IMR-90 (cell line): Measurements from ENCODE around the gene MIR17HG.

Source experiments
- BHLHE40 ChIP-seq: fragments of 150-350 bp; IDR thresholded peaks from 2 replicates; pipeline ENCODE4 v1.6.1; 2016; ENCODE audit warnings: mild to moderate bottlenecking, low read depth, low read length
- CEBPB ChIP-seq: IDR thresholded peaks from 2 replicates; pipeline ENCODE4 v1.6.1; 2012; ENCODE audit warnings: low read depth, low read length, improper control_type of control experiment
- CHD1 ChIP-seq: IDR thresholded peaks from 2 replicates; pipeline ENCODE4 v1.6.1; 2012; ENCODE audit warnings: low read depth, low read length, improper control_type of control experiment
- CTCF ChIP-seq: conservative IDR thresholded peaks from 2 replicates; pipeline ENCODE4 v1.5.1; 2012; ENCODE audit warnings: mild to moderate bottlenecking, low read depth, low read length, improper control_type of control experiment
- FOS ChIP-seq: fragments of 150-350 bp; IDR thresholded peaks from 2 replicates; pipeline ENCODE4 v1.6.1; 2016; ENCODE audit warnings: low read depth, low read length
- MAZ ChIP-seq: IDR thresholded peaks from 2 replicates; pipeline ENCODE4 v1.6.1; 2012; ENCODE audit warnings: low read depth, mild to moderate bottlenecking, low read length, improper control_type of control experiment, moderate library complexity, borderline replicate concordance
- POLR2A ChIP-seq: IDR thresholded peaks from 2 replicates; pipeline ENCODE4 v1.6.1; 2012; ENCODE audit warnings: mild to moderate bottlenecking, low read depth, low read length
- RAD21 ChIP-seq: IDR thresholded peaks from 2 replicates; pipeline ENCODE4 v1.6.1; 2012; ENCODE audit warnings: low read length, improper control_type of control experiment
- RFX5 ChIP-seq: IDR thresholded peaks from 2 replicates; pipeline ENCODE4 v1.8.0; 2012; ENCODE audit warnings: low read depth, mild to moderate bottlenecking, low read length, moderate library complexity
- SMC3 ChIP-seq: fragments of 150-350 bp; IDR thresholded peaks from 2 replicates; pipeline ENCODE4 v1.6.1; 2016; ENCODE audit warnings: low read depth, mild to moderate bottlenecking, antibody characterized with exemption, low read length, moderate library complexity
- USF2 ChIP-seq: fragments of 150-350 bp; IDR thresholded peaks from 2 replicates; pipeline ENCODE4 v1.6.1; 2017; ENCODE audit warnings: mild to moderate bottlenecking, antibody characterized with exemption, low read length, low read depth
- TF ChIP-seq, protein P1 (sequence below): fragments of 150-350 bp; IDR thresholded peaks from 2 replicates; pipeline ENCODE4 v1.6.1; 2016; ENCODE audit warnings: low read depth, mild to moderate bottlenecking, low read length, moderate library complexity, borderline replicate concordance

DNA sequence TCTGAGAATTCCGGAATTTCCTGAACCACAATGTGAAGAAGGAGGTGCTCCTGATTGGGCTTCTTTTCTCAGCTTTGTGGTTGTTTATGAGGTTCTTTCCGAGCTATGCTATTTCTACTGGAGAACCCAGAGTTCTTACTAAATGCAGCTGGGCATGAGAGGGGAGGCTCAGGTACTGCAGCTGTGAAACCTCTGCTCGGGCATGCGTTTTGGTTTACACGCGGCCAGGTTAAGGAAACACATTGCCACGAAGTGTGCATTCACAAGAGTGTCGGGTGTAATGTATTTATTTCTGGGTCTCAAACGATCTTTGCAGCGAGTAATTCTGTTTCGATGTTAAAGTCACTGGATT is 661 bp upstream of the MIR17HG start:
- TF ChIP-seq CTCF, result no peak
- TF ChIP-seq, protein P1, sequence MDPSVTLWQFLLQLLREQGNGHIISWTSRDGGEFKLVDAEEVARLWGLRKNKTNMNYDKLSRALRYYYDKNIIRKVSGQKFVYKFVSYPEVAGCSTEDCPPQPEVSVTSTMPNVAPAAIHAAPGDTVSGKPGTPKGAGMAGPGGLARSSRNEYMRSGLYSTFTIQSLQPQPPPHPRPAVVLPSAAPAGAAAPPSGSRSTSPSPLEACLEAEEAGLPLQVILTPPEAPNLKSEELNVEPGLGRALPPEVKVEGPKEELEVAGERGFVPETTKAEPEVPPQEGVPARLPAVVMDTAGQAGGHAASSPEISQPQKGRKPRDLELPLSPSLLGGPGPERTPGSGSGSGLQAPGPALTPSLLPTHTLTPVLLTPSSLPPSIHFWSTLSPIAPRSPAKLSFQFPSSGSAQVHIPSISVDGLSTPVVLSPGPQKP, result no peak
- TF ChIP-seq RAD21, result no peak
- TF ChIP-seq POLR2A, result no peak
- TF ChIP-seq MAZ, result no peak
- no peak for TF ChIP-seq CHD1
- TF ChIP-seq USF2, result no peak
- no peak for TF ChIP-seq CEBPB
- no peak for TF ChIP-seq SMC3
- no peak for TF ChIP-seq FOS
- TF ChIP-seq RFX5, result no peak
- TF ChIP-seq BHLHE40, result no peak
